Fibroblast of skin of right quadriceps (primary cell): ENCODE data around the gene EGR4.

Experiments
- DNase-seq: peaks from one replicate; pipeline ENCODE4 v3.0.0-alpha.2; 2013

EGR4 gene

GRCh38 chr2:73244580-73244979 lies 48.8 kb downstream of the EGR4 start:
- DNase-seq, result no peak

GRCh38 chr2:73243884-73244570 lies 49.3 kb downstream of the EGR4 start:
- DNase-seq, result no peak
